Measurements from ENCODE around the gene FBXW11.

Gene FBXW11

GRCh38 chr5:171835066-171835465 is 171.4 kb downstream of the FBXW11 start:
- DNase-seq, result no peak

GRCh38 chr5:171834461-171834860 is 172.0 kb downstream of the FBXW11 start:
- DNase-seq, result no peak

GRCh38 chr5:171832775-171833174 is 173.7 kb downstream of the FBXW11 start:
- DNase-seq, result no peak

- DNase-seq, result no peak
Measured at GRCh38 chr5:171830686-171831085, 175.8 kb downstream of the FBXW11 start.

- no peak for DNase-seq
Measured at GRCh38 chr5:171827162-171827561, 179.3 kb downstream of the FBXW11 start.

- no peak for DNase-seq
Measured at GRCh38 chr5:171826132-171826531, 180.3 kb downstream of the FBXW11 start.

- no peak for DNase-seq
Measured at GRCh38 chr5:171825051-171825450, 181.4 kb downstream of the FBXW11 start.

GRCh38 chr5:171823269-171823668 is 183.2 kb downstream of the FBXW11 start:
- DNase-seq, result no peak

- no peak for DNase-seq
Measured at GRCh38 chr5:171821286-171821685, 185.2 kb downstream of the FBXW11 start.

- no peak for DNase-seq
Measured at GRCh38 chr5:171820561-171820960, 185.9 kb downstream of the FBXW11 start.

GRCh38 chr5:171816666-171817065 is 189.8 kb downstream of the FBXW11 start:
- no peak for DNase-seq

- DNase-seq, result no peak
Measured at GRCh38 chr5:171813813-171814490, 192.5 kb downstream of the FBXW11 start.

GRCh38 chr5:171813270-171813669 is 193.2 kb downstream of the FBXW11 start:
- DNase-seq, result no peak
